ENCODE results near the gene CPNE6.

DNA sequence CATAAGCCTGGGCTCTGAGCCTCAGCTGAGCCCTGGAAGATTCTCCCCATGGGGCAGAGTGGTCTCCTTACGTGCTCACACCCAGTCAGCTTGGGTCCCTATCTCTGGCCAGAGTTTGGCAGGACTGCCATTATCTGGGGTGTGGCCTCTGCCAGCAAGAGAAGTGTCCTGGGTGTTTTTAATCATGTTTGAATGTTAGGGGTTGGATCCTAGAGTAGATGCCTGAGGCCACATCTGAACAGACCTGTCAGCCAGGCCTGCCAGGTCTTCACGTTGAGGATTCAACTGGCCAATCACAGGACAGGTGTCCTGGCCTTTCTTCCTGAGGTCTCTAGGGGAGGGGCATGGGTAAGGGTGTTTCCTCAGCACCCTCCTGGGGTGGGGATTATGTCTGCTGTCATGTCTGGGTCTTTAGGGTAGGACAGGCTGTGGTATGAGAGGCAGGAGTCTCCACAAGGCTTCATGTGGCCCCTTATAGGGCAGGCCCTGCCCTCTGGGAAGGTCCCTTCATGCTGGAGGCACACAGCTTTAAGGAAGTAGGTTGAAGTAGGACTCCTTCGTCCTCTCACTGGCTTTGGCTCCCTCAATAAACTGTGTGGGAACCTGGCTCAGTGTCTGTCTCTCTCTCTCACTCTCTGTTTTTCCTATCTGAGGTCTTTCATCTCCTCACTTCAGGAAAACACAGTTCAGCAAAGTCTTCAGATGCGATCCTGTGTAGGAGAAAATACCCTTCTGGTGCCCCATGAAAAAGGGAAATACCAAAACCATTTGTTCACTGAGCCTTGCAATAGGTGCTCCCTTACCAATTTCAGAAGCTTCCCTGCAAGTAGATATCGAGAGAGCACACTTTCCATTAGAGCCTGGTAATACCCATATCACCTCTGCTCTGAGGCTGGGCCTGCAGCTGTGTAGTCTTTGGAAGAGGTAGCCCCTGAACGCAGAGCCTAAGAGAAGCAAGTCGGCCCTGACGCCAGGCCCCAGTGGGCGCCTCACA, 52.4 kb downstream of the CPNE6 start:
- TF ChIP-seq, protein P1, sequence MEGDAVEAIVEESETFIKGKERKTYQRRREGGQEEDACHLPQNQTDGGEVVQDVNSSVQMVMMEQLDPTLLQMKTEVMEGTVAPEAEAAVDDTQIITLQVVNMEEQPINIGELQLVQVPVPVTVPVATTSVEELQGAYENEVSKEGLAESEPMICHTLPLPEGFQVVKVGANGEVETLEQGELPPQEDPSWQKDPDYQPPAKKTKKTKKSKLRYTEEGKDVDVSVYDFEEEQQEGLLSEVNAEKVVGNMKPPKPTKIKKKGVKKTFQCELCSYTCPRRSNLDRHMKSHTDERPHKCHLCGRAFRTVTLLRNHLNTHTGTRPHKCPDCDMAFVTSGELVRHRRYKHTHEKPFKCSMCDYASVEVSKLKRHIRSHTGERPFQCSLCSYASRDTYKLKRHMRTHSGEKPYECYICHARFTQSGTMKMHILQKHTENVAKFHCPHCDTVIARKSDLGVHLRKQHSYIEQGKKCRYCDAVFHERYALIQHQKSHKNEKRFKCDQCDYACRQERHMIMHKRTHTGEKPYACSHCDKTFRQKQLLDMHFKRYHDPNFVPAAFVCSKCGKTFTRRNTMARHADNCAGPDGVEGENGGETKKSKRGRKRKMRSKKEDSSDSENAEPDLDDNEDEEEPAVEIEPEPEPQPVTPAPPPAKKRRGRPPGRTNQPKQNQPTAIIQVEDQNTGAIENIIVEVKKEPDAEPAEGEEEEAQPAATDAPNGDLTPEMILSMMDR (conservative IDR thresholded peaks at IDR 0.05; ENCODE audit: low read depth, low read length) = no peak
- TF ChIP-seq EZH2 (IDR thresholded peaks at IDR 0.05; ENCODE audit: low read length, unreplicated experiment) (no peak), EZH2phosphoT487 (IDR thresholded peaks at IDR 0.05; ENCODE audit: borderline replicate concordance, low read length) (no peak)

All from PC-3 (cell line).